Measurements from ENCODE around the gene ALPI. TPM values are rescaled to one million over a fixed set of nuclear protein-coding genes. Genes with fewer than 3 reads are reported as not detected.
"Not testable (repeated sequence)": the region's sequence is repeated elsewhere in the genome, so short reads cannot be mapped to it uniquely, and the experiment has no call there.

Gene ALPI
- polyA plus RNA-seq, 2 donors = not detected

GRCh38 chr2:232441147-232441651 lies 14.8 kb upstream of the ALPI start:
- Histone ChIP-seq H3K9me3 (ENCODE audit: control insufficient read depth in 2 of 2, insufficient read depth in 1 of 2, low read depth in 1 of 2, low read length in 1 of 2) (no peaks in the 10 kb centered on the region), H3K36me3 (ENCODE audit: control insufficient read depth in 2 of 2, insufficient read depth in 2 of 2, low read length in 1 of 2) (no peaks in the 10 kb centered on the region), H3K27ac (ENCODE audit: low read depth in 2 of 2, low read length in 1 of 2) (no peak overlapping the region), H3K4me3 (ENCODE audit: low read depth in 1 of 2, low read length in 2 of 2) (no peak overlapping the region), H3K4me1 (ENCODE audit: control insufficient read depth in 2 of 2, insufficient read depth in 2 of 2, low read length in 1 of 2) (no peaks in the 10 kb centered on the region), H3K27me3 (ENCODE audit: control insufficient read depth in 1 of 2, insufficient read depth in 2 of 2, low read length in 2 of 2) (no peaks in the 10 kb centered on the region)
- WGBS, 2 donors = 75 to 79% methylated on average over 12 of the region's 12 CpGs

GRCh38 chr2:232441922-232442321 lies 14.0 kb upstream of the ALPI start:
- H3K4me1 ChIP-seq (ENCODE audit: control insufficient read depth in 2 of 2, insufficient read depth in 2 of 2, low read length in 1 of 2); H3K36me3 ChIP-seq (ENCODE audit: control insufficient read depth in 2 of 2, insufficient read depth in 2 of 2, low read length in 1 of 2); H3K4me3 ChIP-seq (ENCODE audit: low read depth in 1 of 2, low read length in 2 of 2); H3K27me3 ChIP-seq (ENCODE audit: control insufficient read depth in 1 of 2, insufficient read depth in 2 of 2, low read length in 2 of 2); H3K27ac ChIP-seq (ENCODE audit: low read depth in 2 of 2, low read length in 1 of 2); H3K9me3 ChIP-seq (ENCODE audit: control insufficient read depth in 2 of 2, insufficient read depth in 1 of 2, low read depth in 1 of 2, low read length in 1 of 2): not testable (repeated sequence)
- 79 to 86% methylated on average over 9 of the region's 10 CpGs for WGBS, 2 donors

- H3K27me3 ChIP-seq (ENCODE audit: control insufficient read depth in 1 of 2, insufficient read depth in 2 of 2, low read length in 2 of 2); H3K36me3 ChIP-seq (ENCODE audit: control insufficient read depth in 2 of 2, insufficient read depth in 2 of 2, low read length in 1 of 2); H3K4me3 ChIP-seq (ENCODE audit: low read depth in 1 of 2, low read length in 2 of 2); H3K27ac ChIP-seq (ENCODE audit: low read depth in 2 of 2, low read length in 1 of 2); H3K9me3 ChIP-seq (ENCODE audit: control insufficient read depth in 2 of 2, insufficient read depth in 1 of 2, low read depth in 1 of 2, low read length in 1 of 2); H3K4me1 ChIP-seq (ENCODE audit: control insufficient read depth in 2 of 2, insufficient read depth in 2 of 2, low read length in 1 of 2): not testable (repeated sequence)
- 64 to 69% methylated on average over 13 of the region's 13 CpGs for WGBS, 2 donors
Measured at GRCh38 chr2:232442431-232442830, 13.5 kb upstream of the ALPI start.

- WGBS, 2 donors = 76 to 81% methylated on average over 6 to 12 of the region's 13 CpGs
- not testable (repeated sequence) for H3K4me1 ChIP-seq (ENCODE audit: control insufficient read depth in 2 of 2, insufficient read depth in 2 of 2, low read length in 1 of 2); H3K36me3 ChIP-seq (ENCODE audit: control insufficient read depth in 2 of 2, insufficient read depth in 2 of 2, low read length in 1 of 2); H3K9me3 ChIP-seq (ENCODE audit: control insufficient read depth in 2 of 2, insufficient read depth in 1 of 2, low read depth in 1 of 2, low read length in 1 of 2); H3K27ac ChIP-seq (ENCODE audit: low read depth in 2 of 2, low read length in 1 of 2); H3K4me3 ChIP-seq (ENCODE audit: low read depth in 1 of 2, low read length in 2 of 2); H3K27me3 ChIP-seq (ENCODE audit: control insufficient read depth in 1 of 2, insufficient read depth in 2 of 2, low read length in 2 of 2)
Measured at GRCh38 chr2:232443047-232443446, 12.9 kb upstream of the ALPI start.

- not testable (repeated sequence) for H3K36me3 ChIP-seq (ENCODE audit: control insufficient read depth in 2 of 2, insufficient read depth in 2 of 2, low read length in 1 of 2); H3K27ac ChIP-seq (ENCODE audit: low read depth in 2 of 2, low read length in 1 of 2); H3K4me1 ChIP-seq (ENCODE audit: control insufficient read depth in 2 of 2, insufficient read depth in 2 of 2, low read length in 1 of 2); H3K4me3 ChIP-seq (ENCODE audit: low read depth in 1 of 2, low read length in 2 of 2); H3K9me3 ChIP-seq (ENCODE audit: control insufficient read depth in 2 of 2, insufficient read depth in 1 of 2, low read depth in 1 of 2, low read length in 1 of 2); H3K27me3 ChIP-seq (ENCODE audit: control insufficient read depth in 1 of 2, insufficient read depth in 2 of 2, low read length in 2 of 2)
- 63 to 72% methylated on average over 11 to 17 of the region's 21 CpGs for WGBS, 2 donors
Measured at GRCh38 chr2:232443669-232444408, 12.1 kb upstream of the ALPI start.

- Histone ChIP-seq H3K27me3 (ENCODE audit: control insufficient read depth in 1 of 2, insufficient read depth in 2 of 2, low read length in 2 of 2) (no peaks in the 10 kb centered on the region), H3K4me3 (ENCODE audit: low read depth in 1 of 2, low read length in 2 of 2) (no peak overlapping the region), H3K9me3 (ENCODE audit: control insufficient read depth in 2 of 2, insufficient read depth in 1 of 2, low read depth in 1 of 2, low read length in 1 of 2) (no peaks in the 10 kb centered on the region), H3K36me3 (ENCODE audit: control insufficient read depth in 2 of 2, insufficient read depth in 2 of 2, low read length in 1 of 2) (no peaks in the 10 kb centered on the region), H3K4me1 (ENCODE audit: control insufficient read depth in 2 of 2, insufficient read depth in 2 of 2, low read length in 1 of 2) (no peaks in the 10 kb centered on the region), H3K27ac (ENCODE audit: low read depth in 2 of 2, low read length in 1 of 2) (no peak overlapping the region)
- WGBS, 2 donors = 71 to 72% methylated on average over 21 of the region's 21 CpGs
Measured at GRCh38 chr2:232444409-232445148, 11.4 kb upstream of the ALPI start.

- H3K4me3 ChIP-seq (ENCODE audit: low read depth in 1 of 2, low read length in 2 of 2); H3K27me3 ChIP-seq (ENCODE audit: control insufficient read depth in 1 of 2, insufficient read depth in 2 of 2, low read length in 2 of 2); H3K27ac ChIP-seq (ENCODE audit: low read depth in 2 of 2, low read length in 1 of 2); H3K36me3 ChIP-seq (ENCODE audit: control insufficient read depth in 2 of 2, insufficient read depth in 2 of 2, low read length in 1 of 2); H3K9me3 ChIP-seq (ENCODE audit: control insufficient read depth in 2 of 2, insufficient read depth in 1 of 2, low read depth in 1 of 2, low read length in 1 of 2); H3K4me1 ChIP-seq (ENCODE audit: control insufficient read depth in 2 of 2, insufficient read depth in 2 of 2, low read length in 1 of 2): not testable (repeated sequence)
- WGBS, 2 donors = 73 to 80% methylated on average over 18 to 27 of the region's 29 CpGs
Measured at GRCh38 chr2:232445149-232445885, 10.6 kb upstream of the ALPI start.

- not testable (repeated sequence) for H3K27ac ChIP-seq (ENCODE audit: low read depth in 2 of 2, low read length in 1 of 2); H3K36me3 ChIP-seq (ENCODE audit: control insufficient read depth in 2 of 2, insufficient read depth in 2 of 2, low read length in 1 of 2); H3K27me3 ChIP-seq (ENCODE audit: control insufficient read depth in 1 of 2, insufficient read depth in 2 of 2, low read length in 2 of 2); H3K4me1 ChIP-seq (ENCODE audit: control insufficient read depth in 2 of 2, insufficient read depth in 2 of 2, low read length in 1 of 2); H3K4me3 ChIP-seq (ENCODE audit: low read depth in 1 of 2, low read length in 2 of 2); H3K9me3 ChIP-seq (ENCODE audit: control insufficient read depth in 2 of 2, insufficient read depth in 1 of 2, low read depth in 1 of 2, low read length in 1 of 2)
- WGBS, 2 donors = 33 to 55% methylated on average over 3 to 7 of the region's 9 CpGs
Measured at GRCh38 chr2:232446266-232446777, 9.6 kb upstream of the ALPI start.

- H3K27me3 ChIP-seq (ENCODE audit: control insufficient read depth in 1 of 2, insufficient read depth in 2 of 2, low read length in 2 of 2) = no peaks in the 10 kb centered on the region
- H3K4me1 ChIP-seq (ENCODE audit: control insufficient read depth in 2 of 2, insufficient read depth in 2 of 2, low read length in 1 of 2) = no peaks in the 10 kb centered on the region
- no peak overlapping the region for H3K4me3 ChIP-seq (ENCODE audit: low read depth in 1 of 2, low read length in 2 of 2)
- no peak overlapping the region for H3K27ac ChIP-seq (ENCODE audit: low read depth in 2 of 2, low read length in 1 of 2)
- H3K9me3 ChIP-seq (ENCODE audit: control insufficient read depth in 2 of 2, insufficient read depth in 1 of 2, low read depth in 1 of 2, low read length in 1 of 2) = no peaks in the 10 kb centered on the region
- 75 to 78% methylated on average over 9 of the region's 9 CpGs for WGBS, 2 donors
- no peaks in the 10 kb centered on the region for H3K36me3 ChIP-seq (ENCODE audit: control insufficient read depth in 2 of 2, insufficient read depth in 2 of 2, low read length in 1 of 2)
Measured at GRCh38 chr2:232447091-232447620, 8.8 kb upstream of the ALPI start.
